Ovary (tissue), 9 donors: ENCODE results near the gene RSPH1. TPM values are rescaled to one million over a fixed set of nuclear protein-coding genes. Genes with fewer than 3 reads are reported as not detected.

Source experiments
- DNase-seq, 5 donors: peaks; one replicate each; pipeline ENCODE4 v3.0.0-alpha.2; 2019 to 2020
- H3K27ac ChIP-seq, 2 donors: fragments of 200-600 bp; one replicate each; pipeline versions ENCODE4 v1.5.1 to v1.8.0; 2019 to 2022
- H3K27me3 ChIP-seq: fragments of 200-600 bp; one replicate; pipeline ENCODE4 v1.8.0; 2022
- H3K36me3 ChIP-seq: fragments of 200-600 bp; sonication (generic); one replicate; pipeline ENCODE4 v1.5.1; 2019
- H3K4me1 ChIP-seq: one replicate; pipeline ENCODE4 v1.8.1; 2013; ENCODE audit warnings: mild to moderate bottlenecking, moderate library complexity; ENCODE audit not compliant: insufficient read depth
- H3K4me3 ChIP-seq: fragments of 200-600 bp; sonication (generic); one replicate; pipeline ENCODE4 v1.5.1; 2017
- H3K9me3 ChIP-seq, 2 donors: fragments of 200-600 bp in 1 of 2; sonication (generic) in 1 of 2; one replicate each; pipeline versions ENCODE4 v1.5.1 to v1.8.1; 2013 to 2019; ENCODE audit warnings: mild to moderate bottlenecking in 1 of 2, moderate library complexity in 1 of 2
- EP300 ChIP-seq: sonication (generic); formaldehyde crosslinking; IDR thresholded peaks from one replicate; pipeline ENCODE4 v1.6.1; 2017; ENCODE audit warnings: antibody characterized with exemption
- POLR2A ChIP-seq: fragments of 450-650 bp; IDR thresholded peaks from one replicate; pipeline ENCODE4 v1.6.1; 2017; ENCODE audit warnings: antibody characterized with exemption, mild to moderate bottlenecking, moderate library complexity
- WGBS, 3 donors: extraction: QIAGEN DNeasy Blood & Tissue Kit in 1 of 3; methylation state at CpG; one replicate each; pipeline versions ENCODE4 v1.1.5 to v1.1.7; 2013 to 2017; 5-methylcytosine and 5-hydroxymethylcytosine counted together
- intact Hi-C, 4 donors: fragments of 100-400 bp; cut with DNase I; formaldehyde crosslinking; loops; one replicate each; pipeline versions ENCODE4 v1.11.0 to v1.15.1; 2022 to 2023
- polyA plus RNA-seq, 2 donors: library from polyadenylated mRNA; stranded (reverse); fragments of 200-250 nt in 1 of 2; fragments of 350-450 nt in 1 of 2; fragmentation: Illumina TruSeq in 1 of 2; extraction: RNeasy Lipid Tissue Mini Kit (QIAGEN cat#74804) in 1 of 2; gene quantifications; one replicate each; pipeline ENCODE4 v1.2.3, GENCODE V29; 2013 to 2014
- total RNA-seq, 7 donors: library from RNA; depleted of rRNA in 2 of 7; stranded (reverse); fragments of >200 nt in 2 of 7; fragmentation: NEBNext Ultra II Directional in 3 of 7; extraction: Animal tissue kit (Norgen Biotek cat#: 25700) in 3 of 7; gene quantifications; one replicate each; pipeline versions ENCODE4 v1.1.0 to v1.2.4, GENCODE V29; 2016 to 2023
- TF ChIP-seq, protein P1 (sequence below), 3 donors: fragments of 450-650 bp in 2 of 3; fragments of 200-600 bp in 1 of 3; IDR thresholded peaks; one replicate each; pipeline versions ENCODE4 v1.5.1 to v1.8.0; 2016 to 2022; ENCODE audit warnings: antibody characterized with exemption in 3 of 3, mild to moderate bottlenecking in 1 of 3
- donor health status: DM: no; HTN: no; CAD: no; lungs with moderate emphysema.
- donor health status: DM: no; HTN: no; CAD: no.
- donor health status: Bipolar disorder and iron deficiency.
- donor health status: DM: yes; HTN: yes; CAD: no.
- donor health status: DM: no; HTN: no; CAD: no.
- donor health status: DM: yes; HTN: yes; CAD: no.

RSPH1 gene
- total and polyA plus RNA-seq, 9 donors: 0.76 to 37.5 (median 2.5) TPM

DNA sequence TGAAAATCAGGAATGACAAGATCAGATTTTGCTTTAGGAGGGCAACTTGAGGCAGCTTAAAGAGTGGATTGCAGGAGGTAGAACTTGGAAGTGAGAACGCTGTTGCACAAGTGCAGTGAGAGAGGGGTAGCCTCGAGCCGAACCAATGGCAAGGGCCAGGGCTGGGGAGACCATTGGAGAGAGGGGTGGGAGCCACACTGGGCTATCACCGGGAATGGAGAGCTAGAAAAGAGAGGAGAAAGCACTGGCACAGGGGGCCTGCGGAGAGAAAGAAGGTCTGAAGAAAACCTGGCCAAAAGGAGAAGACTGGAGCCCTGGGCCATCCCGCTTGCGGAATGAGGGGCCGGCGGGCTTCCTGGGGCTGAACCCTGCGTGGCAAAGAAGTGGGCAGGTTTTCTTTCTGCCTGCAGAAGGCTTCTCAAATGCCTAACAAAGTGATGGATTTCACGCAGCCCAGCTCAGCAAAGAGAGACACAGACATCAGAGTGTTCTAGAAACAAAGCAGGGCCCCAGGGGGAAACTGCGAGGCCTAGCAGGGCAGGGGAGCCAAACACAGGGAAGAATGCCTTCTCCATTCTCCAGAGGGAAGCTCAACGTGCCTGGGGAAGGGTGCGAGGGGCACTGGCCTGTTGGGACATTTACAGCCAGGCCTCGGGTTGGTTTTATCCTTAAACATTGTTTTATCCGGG lies 16.5 kb upstream of the RSPH1 start:
- H3K27ac ChIP-seq: no peak overlapping the region
- no peak for DNase-seq
- H3K4me3 ChIP-seq: no peak overlapping the region
- TF ChIP-seq, protein P1, sequence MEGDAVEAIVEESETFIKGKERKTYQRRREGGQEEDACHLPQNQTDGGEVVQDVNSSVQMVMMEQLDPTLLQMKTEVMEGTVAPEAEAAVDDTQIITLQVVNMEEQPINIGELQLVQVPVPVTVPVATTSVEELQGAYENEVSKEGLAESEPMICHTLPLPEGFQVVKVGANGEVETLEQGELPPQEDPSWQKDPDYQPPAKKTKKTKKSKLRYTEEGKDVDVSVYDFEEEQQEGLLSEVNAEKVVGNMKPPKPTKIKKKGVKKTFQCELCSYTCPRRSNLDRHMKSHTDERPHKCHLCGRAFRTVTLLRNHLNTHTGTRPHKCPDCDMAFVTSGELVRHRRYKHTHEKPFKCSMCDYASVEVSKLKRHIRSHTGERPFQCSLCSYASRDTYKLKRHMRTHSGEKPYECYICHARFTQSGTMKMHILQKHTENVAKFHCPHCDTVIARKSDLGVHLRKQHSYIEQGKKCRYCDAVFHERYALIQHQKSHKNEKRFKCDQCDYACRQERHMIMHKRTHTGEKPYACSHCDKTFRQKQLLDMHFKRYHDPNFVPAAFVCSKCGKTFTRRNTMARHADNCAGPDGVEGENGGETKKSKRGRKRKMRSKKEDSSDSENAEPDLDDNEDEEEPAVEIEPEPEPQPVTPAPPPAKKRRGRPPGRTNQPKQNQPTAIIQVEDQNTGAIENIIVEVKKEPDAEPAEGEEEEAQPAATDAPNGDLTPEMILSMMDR (IDR thresholded peaks at IDR 0.05): no peak
- TF ChIP-seq POLR2A: no peak
- no peak for TF ChIP-seq EP300
- 91 to 94% (median 93%) methylated on average over 16 of the region's 16 CpGs for WGBS, 3 donors
- H3K4me1 ChIP-seq: peaks cover 4% of the 10 kb centered on the region
- no peaks in the 10 kb centered on the region for H3K36me3 ChIP-seq
- H3K9me3 ChIP-seq: no peaks in the 10 kb centered on the region
- intact Hi-C loops: no loop called here
- no peaks in the 10 kb centered on the region for H3K27me3 ChIP-seq

- DNase-seq: no peak
- no peaks in the 10 kb centered on the region for H3K27me3 ChIP-seq
- H3K9me3 ChIP-seq: no peaks in the 10 kb centered on the region
- no peak overlapping the region for H3K4me3 ChIP-seq
- intact Hi-C loops: no loop called here
- H3K36me3 ChIP-seq: no peaks in the 10 kb centered on the region
- TF ChIP-seq EP300 (no peak), POLR2A (no peak)
- TF ChIP-seq, protein P1 (IDR thresholded peaks at IDR 0.05): no peak
- 74 to 85% (median 77%) methylated on average over 11 of the region's 11 CpGs for WGBS, 3 donors
- H3K4me1 ChIP-seq: peaks cover 4% of the 10 kb centered on the region
- H3K27ac ChIP-seq: no peak overlapping the region
Observed at GRCh38 chr21:42509244-42509643, 13.2 kb upstream of the RSPH1 start.

DNA sequence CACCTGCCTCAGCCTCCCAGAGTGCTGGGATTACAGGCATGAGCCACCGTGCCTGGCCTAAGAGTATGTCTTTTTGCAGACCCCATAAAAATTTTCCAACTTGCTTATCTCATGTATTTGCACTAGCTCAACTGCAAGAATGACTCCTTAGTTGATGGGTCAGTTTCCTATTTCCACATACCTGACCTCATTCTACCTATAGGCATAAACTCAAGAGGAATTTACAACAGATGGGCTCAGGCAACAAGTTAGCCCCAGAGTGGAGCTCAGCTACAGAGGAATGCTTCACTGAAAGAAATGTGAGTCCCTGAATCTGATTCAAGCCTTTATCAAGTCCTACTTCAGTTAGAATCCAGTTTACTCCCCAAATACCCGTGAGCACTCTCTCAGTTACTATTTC lies 12.3 kb upstream of the RSPH1 start:
- Histone ChIP-seq H3K36me3 (no peaks in the 10 kb centered on the region), H3K9me3 (no peaks in the 10 kb centered on the region), H3K27me3 (no peaks in the 10 kb centered on the region), H3K27ac (no peak overlapping the region), H3K4me3 (no peak overlapping the region), H3K4me1 (peaks cover 3% of the 10 kb centered on the region)
- 71 to 79% (median 76%) methylated on average over 2 of the region's 2 CpGs for WGBS, 3 donors
- TF ChIP-seq, protein P1 (IDR thresholded peaks at IDR 0.05): no peak
- TF ChIP-seq POLR2A (no peak), EP300 (no peak)
- intact Hi-C loops: no loop called here
- no peak for DNase-seq

GRCh38 chr21:42507418-42507817 lies 11.4 kb upstream of the RSPH1 start:
- no peak for DNase-seq
- whole genome bisulfite sequencing, 3 donors: 92 to 95% (median 95%) methylated on average over 4 of the region's 4 CpGs
- intact Hi-C loops: no loop called here
- Histone ChIP-seq H3K36me3 (no peaks in the 10 kb centered on the region), H3K4me3 (no peak overlapping the region), H3K27me3 (no peaks in the 10 kb centered on the region), H3K4me1 (no peaks in the 10 kb centered on the region), H3K27ac (no peak overlapping the region), H3K9me3 (no peaks in the 10 kb centered on the region)
- TF ChIP-seq POLR2A (no peak), EP300 (no peak)
- TF ChIP-seq, protein P1 (IDR thresholded peaks at IDR 0.05): no peak
